K562 (cell line): ENCODE results near the gene AOC3. TPM values are rescaled to one million over a fixed set of nuclear protein-coding genes. Genes with fewer than 3 reads are reported as not detected.

ENCODE experiments used
- BRF1 ChIP-seq: IDR thresholded peaks from 3 replicates; pipeline ENCODE4 v1.6.1; 2011; ENCODE audit warnings: borderline replicate concordance, mild to moderate bottlenecking; ENCODE audit not compliant: insufficient read length; ENCODE audit errors: extremely low read depth
- DNMT1 ChIP-seq: fragments of 450-650 bp; IDR thresholded peaks from 2 replicates; pipeline ENCODE4 v1.6.1; 2016; ENCODE audit warnings: antibody characterized with exemption, mild to moderate bottlenecking
- FOSL1 ChIP-seq: fragments of 200-800 bp; sonication (Bioruptor generic); conservative IDR thresholded peaks from 2 replicates; pipeline ENCODE4 v1.6.1; 2016; ENCODE audit warnings: missing genetic modification characterization, missing compliant biosample characterization
- HMGN3 ChIP-seq: IDR thresholded peaks from 2 replicates; pipeline ENCODE4 v1.6.1; 2011; ENCODE audit warnings: borderline replicate concordance, low read depth, mild to moderate bottlenecking, mixed read lengths, low read length; ENCODE audit not compliant: insufficient read length; ENCODE audit errors: extremely low read depth
- KAT2B ChIP-seq: IDR thresholded peaks from one replicate; pipeline ENCODE4 v1.6.1; 2012; ENCODE audit warnings: low read depth, mild to moderate bottlenecking, control low read depth, inconsistent platforms, low read length, moderate library complexity
- NCOA4 ChIP-seq: fragments of 450-650 bp; IDR thresholded peaks from 2 replicates; pipeline ENCODE4 v1.6.1; 2018; ENCODE audit warnings: mild to moderate bottlenecking; ENCODE audit not compliant: partially characterized antibody
- NR2F6 ChIP-seq: fragments of 450-650 bp; formaldehyde crosslinking; IDR thresholded peaks from 2 replicates; pipeline ENCODE4 v1.4.0; 2020; ENCODE audit warnings: mild to moderate bottlenecking
- TEAD2 ChIP-seq: fragments of 450-650 bp; IDR thresholded peaks from 2 replicates; pipeline ENCODE4 v1.6.1; 2016; ENCODE audit warnings: missing genetic modification characterization, control low read depth, missing compliant biosample characterization
- XRCC5 ChIP-seq: fragments of 200-400 bp; formaldehyde crosslinking; IDR thresholded peaks from 2 replicates; pipeline ENCODE4 v1.6.1; 2017; ENCODE audit warnings: low read depth, mild to moderate bottlenecking, low read length
- ZFPM2 ChIP-seq: fragments of 250-450 bp; sonication (Bioruptor Pico); IDR thresholded peaks from 2 replicates; pipeline ENCODE4 v1.5.1; 2022; ENCODE audit warnings: mild to moderate bottlenecking
- ZNF551 ChIP-seq: fragments of 250-450 bp; sonication (Bioruptor Pico); IDR thresholded peaks from 2 replicates; pipeline ENCODE4 v1.5.0; 2021; ENCODE audit warnings: mild to moderate bottlenecking, moderate library complexity
- polyA plus RNA-seq, 8 experiments: library from polyadenylated mRNA; depleted of rRNA in 4 of 8; stranded (reverse) in 5 of 8; unstranded in 3 of 8; fragments of >200 nt; fragmentation: Nextera tagmentation in 2 of 8; fragmentation: Illumina TruSeq in 1 of 8; extraction: Ambion mirVana in 2 of 8; extraction: Trizol in 1 of 8; gene quantifications; 2 replicates each; pipeline versions ENCODE4 v1.2.1 to v1.2.3, GENCODE V29; 2011 to 2014; ENCODE audit warnings: inconsistent platforms in 1 of 8, missing spikeins in 1 of 8
- total RNA-seq, 7 experiments: library from RNA; depleted of rRNA in 6 of 7; stranded (reverse); fragments of >200 nt in 6 of 7; fragmentation: Illumina TruSeq in 2 of 7; extraction: Trizol in 2 of 7; gene quantifications; 2 replicates each; pipeline versions ENCODE4 v1.2.1 to v1.2.3, GENCODE V29; 2011 to 2021; ENCODE audit warnings: low replicate concordance in 1 of 7
- TF ChIP-seq, protein P1 (sequence below): sonication (generic); formaldehyde crosslinking; IDR thresholded peaks from 2 replicates; pipeline ENCODE4 v1.4.0; 2020; ENCODE audit warnings: mild to moderate bottlenecking, missing genetic modification reagents
- TF ChIP-seq, protein P2 (sequence below): fragments of 450-650 bp; formaldehyde crosslinking; IDR thresholded peaks from 2 replicates; pipeline ENCODE4 v1.4.0; 2020; ENCODE audit warnings: mild to moderate bottlenecking
- TF ChIP-seq, protein P3 (sequence below): fragments of 250-450 bp; sonication (Bioruptor Pico); IDR thresholded peaks from 2 replicates; pipeline ENCODE4 v1.5.1; 2021; ENCODE audit warnings: mild to moderate bottlenecking
- TF ChIP-seq, protein P4 (sequence below): fragments of 200-800 bp; sonication (Bioruptor generic); IDR thresholded peaks from 2 replicates; pipeline ENCODE4 v1.6.1; 2017; ENCODE audit warnings: missing genetic modification characterization, missing compliant biosample characterization
- TF ChIP-seq, protein P5 (sequence below): sonication (generic); formaldehyde crosslinking; IDR thresholded peaks from 2 replicates; pipeline ENCODE4 v1.8.1; 2023; ENCODE audit warnings: mild to moderate bottlenecking, missing genetic modification reagents, moderate library complexity
- TF ChIP-seq, protein P6 (sequence below), 2 experiments: IDR thresholded peaks; 2 replicates each; pipeline ENCODE4 v1.6.1; 2011; ENCODE audit warnings: borderline replicate concordance in 1 of 2, control low read depth in 1 of 2, low read depth in 1 of 2, low read length in 1 of 2, mild to moderate bottlenecking in 1 of 2, mixed read lengths in 1 of 2, moderate library complexity in 1 of 2; ENCODE audit not compliant: insufficient read depth in 1 of 2, insufficient read length in 1 of 2, poor library complexity in 1 of 2, severe bottlenecking in 1 of 2; ENCODE audit errors: extremely low read depth in 1 of 2

The AOC3 gene
- total and polyA plus RNA-seq, 9 of the 15 experiments (the other 6 are each of a cell fraction or from before 2014, with no cell fraction given): 0.09 to 0.42 (median 0.22) TPM; not detected in 3

DNA sequence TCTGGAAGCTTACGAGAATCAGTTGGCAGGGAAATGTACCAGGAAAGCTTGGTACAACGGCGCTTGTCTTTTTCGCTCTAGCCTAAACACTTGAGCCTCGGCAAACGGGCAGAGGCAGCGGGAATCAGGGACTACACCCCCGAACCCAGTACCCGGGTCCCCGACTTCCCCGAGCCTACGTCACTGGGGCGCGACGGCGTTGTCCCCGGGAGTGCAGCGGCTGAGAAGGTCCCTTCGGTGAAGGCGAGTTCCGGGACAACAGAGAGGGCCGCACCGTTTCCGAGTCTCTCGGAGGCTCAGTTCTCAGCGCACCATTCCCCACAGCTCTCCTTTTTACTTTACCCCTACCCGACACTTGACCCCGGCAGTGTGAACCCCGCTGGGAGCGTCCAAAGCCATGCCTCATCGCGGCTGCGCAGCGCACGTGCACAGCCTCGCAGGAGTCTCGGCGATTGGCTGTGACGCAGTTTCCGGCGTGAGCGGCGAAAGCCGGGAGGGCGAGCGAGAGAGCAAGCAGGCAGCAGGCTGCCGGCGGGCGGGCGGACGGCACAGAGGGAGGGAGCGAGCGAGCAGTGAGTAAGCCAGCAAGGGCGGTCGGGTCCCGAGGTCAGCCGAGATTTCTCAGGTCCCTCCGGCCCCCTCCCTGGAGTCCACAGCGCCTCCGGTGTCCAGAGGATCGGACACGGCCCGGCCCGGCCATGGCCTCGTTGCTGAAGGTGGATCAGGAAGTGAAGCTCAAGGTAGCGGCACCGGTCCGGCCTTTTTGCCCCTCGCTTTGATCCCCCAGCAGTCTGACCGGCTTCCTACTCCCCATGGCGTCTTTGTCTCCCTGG lies 17.8 kb upstream of the AOC3 start, which contains the start of gene PSME3 (continued):
- TF ChIP-seq, protein P1, sequence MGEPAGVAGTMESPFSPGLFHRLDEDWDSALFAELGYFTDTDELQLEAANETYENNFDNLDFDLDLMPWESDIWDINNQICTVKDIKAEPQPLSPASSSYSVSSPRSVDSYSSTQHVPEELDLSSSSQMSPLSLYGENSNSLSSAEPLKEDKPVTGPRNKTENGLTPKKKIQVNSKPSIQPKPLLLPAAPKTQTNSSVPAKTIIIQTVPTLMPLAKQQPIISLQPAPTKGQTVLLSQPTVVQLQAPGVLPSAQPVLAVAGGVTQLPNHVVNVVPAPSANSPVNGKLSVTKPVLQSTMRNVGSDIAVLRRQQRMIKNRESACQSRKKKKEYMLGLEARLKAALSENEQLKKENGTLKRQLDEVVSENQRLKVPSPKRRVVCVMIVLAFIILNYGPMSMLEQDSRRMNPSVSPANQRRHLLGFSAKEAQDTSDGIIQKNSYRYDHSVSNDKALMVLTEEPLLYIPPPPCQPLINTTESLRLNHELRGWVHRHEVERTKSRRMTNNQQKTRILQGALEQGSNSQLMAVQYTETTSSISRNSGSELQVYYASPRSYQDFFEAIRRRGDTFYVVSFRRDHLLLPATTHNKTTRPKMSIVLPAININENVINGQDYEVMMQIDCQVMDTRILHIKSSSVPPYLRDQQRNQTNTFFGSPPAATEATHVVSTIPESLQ: no peak; the same call in 1 of the 2 replicates
- no peak for TF ChIP-seq ZNF551 (CRISPR knock-in tag)
- no peak for TF ChIP-seq KAT2B
- TF ChIP-seq, protein P2, sequence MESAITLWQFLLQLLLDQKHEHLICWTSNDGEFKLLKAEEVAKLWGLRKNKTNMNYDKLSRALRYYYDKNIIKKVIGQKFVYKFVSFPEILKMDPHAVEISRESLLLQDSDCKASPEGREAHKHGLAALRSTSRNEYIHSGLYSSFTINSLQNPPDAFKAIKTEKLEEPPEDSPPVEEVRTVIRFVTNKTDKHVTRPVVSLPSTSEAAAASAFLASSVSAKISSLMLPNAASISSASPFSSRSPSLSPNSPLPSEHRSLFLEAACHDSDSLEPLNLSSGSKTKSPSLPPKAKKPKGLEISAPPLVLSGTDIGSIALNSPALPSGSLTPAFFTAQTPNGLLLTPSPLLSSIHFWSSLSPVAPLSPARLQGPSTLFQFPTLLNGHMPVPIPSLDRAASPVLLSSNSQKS (CRISPR knock-in tag): no peak
- TF ChIP-seq, protein P3, sequence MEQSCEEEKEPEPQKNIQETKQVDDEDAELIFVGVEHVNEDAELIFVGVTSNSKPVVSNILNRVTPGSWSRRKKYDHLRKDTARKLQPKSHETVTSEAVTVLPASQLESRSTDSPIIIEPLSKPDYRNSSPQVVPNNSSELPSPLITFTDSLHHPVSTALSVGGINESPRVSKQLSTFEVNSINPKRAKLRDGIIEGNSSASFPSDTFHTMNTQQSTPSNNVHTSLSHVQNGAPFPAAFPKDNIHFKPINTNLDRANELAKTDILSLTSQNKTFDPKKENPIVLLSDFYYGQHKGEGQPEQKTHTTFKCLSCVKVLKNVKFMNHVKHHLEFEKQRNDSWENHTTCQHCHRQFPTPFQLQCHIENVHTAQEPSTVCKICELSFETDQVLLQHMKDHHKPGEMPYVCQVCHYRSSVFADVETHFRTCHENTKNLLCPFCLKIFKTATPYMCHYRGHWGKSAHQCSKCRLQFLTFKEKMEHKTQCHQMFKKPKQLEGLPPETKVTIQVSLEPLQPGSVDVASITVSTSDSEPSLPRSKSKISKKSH (CRISPR knock-in tag): no peak
- TF ChIP-seq NR2F6: no peak
- TF ChIP-seq XRCC5: peak; percentile 41; the same call in 1 of the 2 replicates
- peak; percentile 57; the same call in 1 of the 2 replicates for TF ChIP-seq FOSL1 (tag)
- TF ChIP-seq, protein P4, sequence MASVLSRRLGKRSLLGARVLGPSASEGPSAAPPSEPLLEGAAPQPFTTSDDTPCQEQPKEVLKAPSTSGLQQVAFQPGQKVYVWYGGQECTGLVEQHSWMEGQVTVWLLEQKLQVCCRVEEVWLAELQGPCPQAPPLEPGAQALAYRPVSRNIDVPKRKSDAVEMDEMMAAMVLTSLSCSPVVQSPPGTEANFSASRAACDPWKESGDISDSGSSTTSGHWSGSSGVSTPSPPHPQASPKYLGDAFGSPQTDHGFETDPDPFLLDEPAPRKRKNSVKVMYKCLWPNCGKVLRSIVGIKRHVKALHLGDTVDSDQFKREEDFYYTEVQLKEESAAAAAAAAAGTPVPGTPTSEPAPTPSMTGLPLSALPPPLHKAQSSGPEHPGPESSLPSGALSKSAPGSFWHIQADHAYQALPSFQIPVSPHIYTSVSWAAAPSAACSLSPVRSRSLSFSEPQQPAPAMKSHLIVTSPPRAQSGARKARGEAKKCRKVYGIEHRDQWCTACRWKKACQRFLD (CRISPR knock-in tag): peak; percentile 92
- TF ChIP-seq, protein P5, sequence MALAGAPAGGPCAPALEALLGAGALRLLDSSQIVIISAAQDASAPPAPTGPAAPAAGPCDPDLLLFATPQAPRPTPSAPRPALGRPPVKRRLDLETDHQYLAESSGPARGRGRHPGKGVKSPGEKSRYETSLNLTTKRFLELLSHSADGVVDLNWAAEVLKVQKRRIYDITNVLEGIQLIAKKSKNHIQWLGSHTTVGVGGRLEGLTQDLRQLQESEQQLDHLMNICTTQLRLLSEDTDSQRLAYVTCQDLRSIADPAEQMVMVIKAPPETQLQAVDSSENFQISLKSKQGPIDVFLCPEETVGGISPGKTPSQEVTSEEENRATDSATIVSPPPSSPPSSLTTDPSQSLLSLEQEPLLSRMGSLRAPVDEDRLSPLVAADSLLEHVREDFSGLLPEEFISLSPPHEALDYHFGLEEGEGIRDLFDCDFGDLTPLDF: no peak; the same call in 1 of the 2 replicates
- TF ChIP-seq ZFPM2 (CRISPR knock-in tag): no peak
- peak; percentile 72 for TF ChIP-seq HMGN3
- no peak for TF ChIP-seq DNMT1
- TF ChIP-seq TEAD2 (tag): no peak
- no peak for TF ChIP-seq NCOA4
- no peak for TF ChIP-seq BRF1
- TF ChIP-seq, protein P6, sequence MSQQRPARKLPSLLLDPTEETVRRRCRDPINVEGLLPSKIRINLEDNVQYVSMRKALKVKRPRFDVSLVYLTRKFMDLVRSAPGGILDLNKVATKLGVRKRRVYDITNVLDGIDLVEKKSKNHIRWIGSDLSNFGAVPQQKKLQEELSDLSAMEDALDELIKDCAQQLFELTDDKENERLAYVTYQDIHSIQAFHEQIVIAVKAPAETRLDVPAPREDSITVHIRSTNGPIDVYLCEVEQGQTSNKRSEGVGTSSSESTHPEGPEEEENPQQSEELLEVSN (IDR thresholded peaks at IDR 0.05; ENCODE audit: borderline replicate concordance in 1 of 2, extremely low read depth in 1 of 2, insufficient read depth in 1 of 2, insufficient read length in 1 of 2, low read depth in 1 of 2, low read length in 1 of 2, poor library complexity in 1 of 2, severe bottlenecking in 1 of 2): peak; percentile 67
